ENCODE measurements around the gene ATN1. TPM values are rescaled to one million over a fixed set of nuclear protein-coding genes. Genes with fewer than 3 reads are reported as not detected.

Gene ATN1
- total and polyA plus RNA-seq, 9 of the 15 experiments (the other 6 are each of a cell fraction or from before 2014, with no cell fraction given): 0.15 to 49.8 (median 2.7) TPM

DNA sequence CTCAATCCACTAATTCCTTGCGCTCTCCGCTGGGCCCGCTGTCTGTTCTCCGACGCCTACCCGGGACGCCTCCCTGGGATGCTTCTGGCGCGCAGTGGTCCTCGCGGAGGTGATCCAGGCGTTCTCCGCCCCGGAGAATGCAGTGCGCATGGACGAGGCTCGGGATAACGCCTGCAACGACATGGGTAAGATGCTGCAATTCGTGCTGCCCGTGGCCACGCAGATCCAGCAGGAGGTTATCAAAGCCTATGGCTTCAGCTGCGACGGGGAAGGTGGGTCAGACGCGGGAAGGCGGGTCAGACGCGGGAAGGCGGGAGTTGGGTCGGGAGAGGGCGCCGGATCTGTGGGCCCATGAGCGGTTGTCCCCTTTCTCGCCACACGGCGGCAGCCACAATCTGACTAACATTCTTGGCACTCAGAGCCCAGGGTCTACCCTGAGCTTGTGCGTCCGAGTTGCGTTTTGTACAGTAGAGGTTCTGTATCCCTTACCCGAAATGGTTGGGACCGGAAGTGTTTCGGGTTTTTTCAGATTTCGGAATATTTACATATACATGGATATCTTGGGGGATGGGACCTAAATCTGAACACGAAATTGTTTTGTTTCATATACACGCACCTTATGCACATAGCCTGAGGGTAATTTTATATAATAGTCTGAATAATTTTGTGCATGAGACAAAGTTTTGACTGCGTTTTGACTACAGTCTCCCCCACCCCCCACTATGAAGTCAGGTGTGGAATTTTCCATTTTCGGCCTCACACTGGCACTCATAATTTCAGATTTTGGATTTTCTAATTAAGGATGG, 16.8 kb downstream of the ATN1 start (continued):
- TF ChIP-seq STAG1 (CRISPR knock-in tag; IDR thresholded peaks at IDR 0.05; ENCODE audit: borderline replicate concordance): peak; percentile 28; the same call in 1 of the 2 replicates
- TF ChIP-seq MAFF (IDR thresholded peaks at IDR 0.05; ENCODE audit: low read length): peak; percentile 22; the same call in 1 of the 2 replicates
- TF ChIP-seq, protein P1, sequence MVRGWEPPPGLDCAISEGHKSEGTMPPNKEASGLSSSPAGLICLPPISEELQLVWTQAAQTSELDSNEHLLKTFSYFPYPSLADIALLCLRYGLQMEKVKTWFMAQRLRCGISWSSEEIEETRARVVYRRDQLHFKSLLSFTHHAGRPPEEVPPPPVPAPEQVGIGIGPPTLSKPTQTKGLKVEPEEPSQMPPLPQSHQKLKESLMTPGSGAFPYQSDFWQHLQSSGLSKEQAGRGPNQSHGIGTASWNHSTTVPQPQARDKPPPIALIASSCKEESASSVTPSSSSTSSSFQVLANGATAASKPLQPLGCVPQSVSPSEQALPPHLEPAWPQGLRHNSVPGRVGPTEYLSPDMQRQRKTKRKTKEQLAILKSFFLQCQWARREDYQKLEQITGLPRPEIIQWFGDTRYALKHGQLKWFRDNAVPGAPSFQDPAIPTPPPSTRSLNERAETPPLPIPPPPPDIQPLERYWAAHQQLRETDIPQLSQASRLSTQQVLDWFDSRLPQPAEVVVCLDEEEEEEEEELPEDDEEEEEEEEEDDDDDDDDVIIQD (CRISPR knock-in tag; IDR thresholded peaks at IDR 0.05): no peak
- TF ChIP-seq KLF16 (IDR thresholded peaks at IDR 0.05): 0 out of 2 replicates have a peak, but pooled peaks have one; percentile 24
- no peak for TF ChIP-seq IFI16 (CRISPR knock-in tag; IDR thresholded peaks at IDR 0.05)
- no peak for TF ChIP-seq NR2C2 (CRISPR knock-in tag; IDR thresholded peaks at IDR 0.05)
- peak; percentile 35 for TF ChIP-seq NR2C2 (tag; IDR thresholded peaks at IDR 0.05)
- TF ChIP-seq, protein P2, sequence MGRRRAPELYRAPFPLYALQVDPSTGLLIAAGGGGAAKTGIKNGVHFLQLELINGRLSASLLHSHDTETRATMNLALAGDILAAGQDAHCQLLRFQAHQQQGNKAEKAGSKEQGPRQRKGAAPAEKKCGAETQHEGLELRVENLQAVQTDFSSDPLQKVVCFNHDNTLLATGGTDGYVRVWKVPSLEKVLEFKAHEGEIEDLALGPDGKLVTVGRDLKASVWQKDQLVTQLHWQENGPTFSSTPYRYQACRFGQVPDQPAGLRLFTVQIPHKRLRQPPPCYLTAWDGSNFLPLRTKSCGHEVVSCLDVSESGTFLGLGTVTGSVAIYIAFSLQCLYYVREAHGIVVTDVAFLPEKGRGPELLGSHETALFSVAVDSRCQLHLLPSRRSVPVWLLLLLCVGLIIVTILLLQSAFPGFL (CRISPR knock-in tag; IDR thresholded peaks at IDR 0.05): peak; percentile 64; the same call in 1 of the 2 replicates
- no peak for TF ChIP-seq ATF1 (CRISPR knock-in tag; IDR thresholded peaks at IDR 0.05)
- TF ChIP-seq ATF1 (tag; IDR thresholded peaks at IDR 0.05): peak; percentile 19; the same call in 1 of the 2 replicates
- TF ChIP-seq ZNF699 (CRISPR knock-in tag; IDR thresholded peaks at IDR 0.05; ENCODE audit: insufficient replicate concordance): no peak
- peak; percentile 34; the same call in 1 of the 2 replicates for TF ChIP-seq PHF8 (IDR thresholded peaks at IDR 0.05; ENCODE audit: borderline replicate concordance, low read length)
- TF ChIP-seq HMG20B (CRISPR knock-in tag; IDR thresholded peaks at IDR 0.05): no peak
- TF ChIP-seq RBFOX2 (IDR thresholded peaks at IDR 0.05; ENCODE audit: low read depth, low read length): peak; percentile 96
- no peak for TF ChIP-seq KAT8 (IDR thresholded peaks at IDR 0.05; ENCODE audit: low read depth)
- TF ChIP-seq, protein P3, sequence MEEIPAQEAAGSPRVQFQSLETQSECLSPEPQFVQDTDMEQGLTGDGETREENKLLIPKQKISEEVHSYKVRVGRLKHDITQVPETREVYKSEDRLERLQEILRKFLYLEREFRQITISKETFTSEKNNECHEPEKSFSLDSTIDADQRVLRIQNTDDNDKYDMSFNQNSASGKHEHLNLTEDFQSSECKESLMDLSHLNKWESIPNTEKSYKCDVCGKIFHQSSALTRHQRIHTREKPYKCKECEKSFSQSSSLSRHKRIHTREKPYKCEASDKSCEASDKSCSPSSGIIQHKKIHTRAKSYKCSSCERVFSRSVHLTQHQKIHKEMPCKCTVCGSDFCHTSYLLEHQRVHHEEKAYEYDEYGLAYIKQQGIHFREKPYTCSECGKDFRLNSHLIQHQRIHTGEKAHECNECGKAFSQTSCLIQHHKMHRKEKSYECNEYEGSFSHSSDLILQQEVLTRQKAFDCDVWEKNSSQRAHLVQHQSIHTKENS (CRISPR knock-in tag; IDR thresholded peaks at IDR 0.05): no peak
- TF ChIP-seq NRF1 (conservative IDR thresholded peaks at IDR 0.05 in 1 of 2, IDR thresholded peaks at IDR 0.05 in 1 of 2): peak; percentile 72 to 76
- no peak for TF ChIP-seq DDX20 (tag; IDR thresholded peaks at IDR 0.05; ENCODE audit: low read depth)
- TF ChIP-seq, protein P4, sequence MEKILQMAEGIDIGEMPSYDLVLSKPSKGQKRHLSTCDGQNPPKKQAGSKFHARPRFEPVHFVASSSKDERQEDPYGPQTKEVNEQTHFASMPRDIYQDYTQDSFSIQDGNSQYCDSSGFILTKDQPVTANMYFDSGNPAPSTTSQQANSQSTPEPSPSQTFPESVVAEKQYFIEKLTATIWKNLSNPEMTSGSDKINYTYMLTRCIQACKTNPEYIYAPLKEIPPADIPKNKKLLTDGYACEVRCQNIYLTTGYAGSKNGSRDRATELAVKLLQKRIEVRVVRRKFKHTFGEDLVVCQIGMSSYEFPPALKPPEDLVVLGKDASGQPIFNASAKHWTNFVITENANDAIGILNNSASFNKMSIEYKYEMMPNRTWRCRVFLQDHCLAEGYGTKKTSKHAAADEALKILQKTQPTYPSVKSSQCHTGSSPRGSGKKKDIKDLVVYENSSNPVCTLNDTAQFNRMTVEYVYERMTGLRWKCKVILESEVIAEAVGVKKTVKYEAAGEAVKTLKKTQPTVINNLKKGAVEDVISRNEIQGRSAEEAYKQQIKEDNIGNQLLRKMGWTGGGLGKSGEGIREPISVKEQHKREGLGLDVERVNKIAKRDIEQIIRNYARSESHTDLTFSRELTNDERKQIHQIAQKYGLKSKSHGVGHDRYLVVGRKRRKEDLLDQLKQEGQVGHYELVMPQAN (IDR thresholded peaks at IDR 0.05; ENCODE audit: borderline replicate concordance): no peak
- TF ChIP-seq KAT7 (CRISPR knock-in tag; IDR thresholded peaks at IDR 0.05; ENCODE audit: borderline replicate concordance): peak; percentile 77; the same call in 1 of the 2 replicates
- TF ChIP-seq TEAD1 (CRISPR knock-in tag; IDR thresholded peaks at IDR 0.05): peak in 1 of 2 experiments; percentile 78; a peak in 1 of 4 replicates
- TF ChIP-seq FUS (optimal IDR thresholded peaks at IDR 0.05; ENCODE audit: low read depth, low read length): peak; percentile 63

Measured in K562 (cell line).